ENCODE measurements around the gene LPCAT3.

DNA sequence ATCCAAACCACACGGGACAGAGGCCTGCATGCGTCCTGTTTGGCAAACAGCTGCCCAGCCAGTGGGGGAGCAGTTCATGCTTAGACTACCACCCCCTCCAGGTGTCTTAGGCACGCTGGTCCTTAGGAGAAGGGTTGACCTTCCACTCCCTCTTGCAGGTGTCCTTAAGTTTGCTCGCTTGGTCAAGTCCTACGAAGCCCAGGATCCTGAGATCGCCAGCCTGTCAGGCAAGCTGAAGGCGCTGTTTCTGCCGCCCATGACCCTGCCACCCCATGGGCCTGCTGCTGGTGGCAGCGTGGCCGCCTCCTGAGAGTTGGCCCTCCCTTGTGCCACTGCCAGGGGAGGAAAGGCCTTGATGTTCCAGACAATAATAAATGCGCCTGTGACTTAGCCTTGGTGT is 72.7 kb downstream of the LPCAT3 start:
- no peak for TF ChIP-seq LEF1 (IDR thresholded peaks at IDR 0.05; ENCODE audit: borderline replicate concordance)
- no peak for TF ChIP-seq FOXM1 (IDR thresholded peaks at IDR 0.05; ENCODE audit: borderline replicate concordance)
- no peak for TF ChIP-seq SP1 (IDR thresholded peaks at IDR 0.05)
- no peak for TF ChIP-seq HDGF (IDR thresholded peaks at IDR 0.05; ENCODE audit: borderline replicate concordance)
- no peak for TF ChIP-seq FOXA1 (IDR thresholded peaks at IDR 0.05)
- no peak for TF ChIP-seq FOXK2 (IDR thresholded peaks at IDR 0.05)
- TF ChIP-seq ARNT (IDR thresholded peaks at IDR 0.05), result no peak
- no peak for TF ChIP-seq CTBP1 (IDR thresholded peaks at IDR 0.05; ENCODE audit: borderline replicate concordance)
- TF ChIP-seq L3MBTL2 (conservative IDR thresholded peaks at IDR 0.05), result no peak
- TF ChIP-seq, protein P1, sequence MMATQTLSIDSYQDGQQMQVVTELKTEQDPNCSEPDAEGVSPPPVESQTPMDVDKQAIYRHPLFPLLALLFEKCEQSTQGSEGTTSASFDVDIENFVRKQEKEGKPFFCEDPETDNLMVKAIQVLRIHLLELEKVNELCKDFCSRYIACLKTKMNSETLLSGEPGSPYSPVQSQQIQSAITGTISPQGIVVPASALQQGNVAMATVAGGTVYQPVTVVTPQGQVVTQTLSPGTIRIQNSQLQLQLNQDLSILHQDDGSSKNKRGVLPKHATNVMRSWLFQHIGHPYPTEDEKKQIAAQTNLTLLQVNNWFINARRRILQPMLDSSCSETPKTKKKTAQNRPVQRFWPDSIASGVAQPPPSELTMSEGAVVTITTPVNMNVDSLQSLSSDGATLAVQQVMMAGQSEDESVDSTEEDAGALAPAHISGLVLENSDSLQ (IDR thresholded peaks at IDR 0.05), result no peak
